K562 (cell line): Measurements from ENCODE around the gene CENPO. TPM values are rescaled to one million over a fixed set of nuclear protein-coding genes. Genes with fewer than 3 reads are reported as not detected.

Experiments
- ARID2 ChIP-seq: fragments of 450-650 bp; IDR thresholded peaks from 2 replicates; pipeline ENCODE4 v1.6.1; 2017; ENCODE audit warnings: antibody characterized with exemption, mild to moderate bottlenecking
- CSDE1 ChIP-seq, 2 experiments: fragments of 450-650 bp; IDR thresholded peaks; 2 replicates each; pipeline ENCODE4 v1.6.1; 2016; ENCODE audit warnings: mild to moderate bottlenecking in 1 of 2
- E2F3 ChIP-seq: fragments of 250-450 bp; sonication (Bioruptor Pico); IDR thresholded peaks from 2 replicates; pipeline ENCODE4 v1.4.0; 2020; ENCODE audit warnings: mild to moderate bottlenecking
- FOSL1 ChIP-seq: fragments of 200-800 bp; sonication (Bioruptor generic); conservative IDR thresholded peaks from 2 replicates; pipeline ENCODE4 v1.6.1; 2016; ENCODE audit warnings: missing genetic modification characterization, missing compliant biosample characterization
- FOXK2 ChIP-seq, 2 experiments: fragments of 450-650 bp; IDR thresholded peaks in 1 of 2; conservative IDR thresholded peaks in 1 of 2; 2 replicates each; pipeline ENCODE4 v1.6.1; 2016; ENCODE audit warnings: low read depth in 2 of 2, mild to moderate bottlenecking in 1 of 2
- HMGN3 ChIP-seq: IDR thresholded peaks from 2 replicates; pipeline ENCODE4 v1.6.1; 2011; ENCODE audit warnings: borderline replicate concordance, low read depth, mild to moderate bottlenecking, mixed read lengths, low read length; ENCODE audit not compliant: insufficient read length; ENCODE audit errors: extremely low read depth
- KLF13 ChIP-seq: fragments of 450-650 bp; IDR thresholded peaks from 2 replicates; pipeline ENCODE4 v1.6.1; 2016; ENCODE audit warnings: missing genetic modification characterization, low read depth, mild to moderate bottlenecking, missing compliant biosample characterization, moderate library complexity, borderline replicate concordance
- MCM2 ChIP-seq: fragments of 450-650 bp; IDR thresholded peaks from 2 replicates; pipeline ENCODE4 v1.6.1; 2017; ENCODE audit warnings: low read depth, mild to moderate bottlenecking
- MCM7 ChIP-seq, 2 experiments: fragments of 450-650 bp; IDR thresholded peaks; 2 replicates each; pipeline ENCODE4 v1.6.1; 2016 to 2018
- MEF2D ChIP-seq: conservative IDR thresholded peaks from 2 replicates; pipeline ENCODE4 v1.6.1; 2016; ENCODE audit warnings: low read depth, missing genetic modification characterization, missing compliant biosample characterization
- RCOR1 ChIP-seq, 2 experiments: IDR thresholded peaks; 2 replicates each; pipeline ENCODE4 v1.6.1; 2012; ENCODE audit warnings: low read depth in 2 of 2, low read length in 2 of 2, borderline replicate concordance in 1 of 2, improper control_type of control experiment in 1 of 2
- SMAD2 ChIP-seq: fragments of 150-350 bp; IDR thresholded peaks from 2 replicates; pipeline ENCODE4 v1.6.1; 2014; ENCODE audit warnings: low read depth, mild to moderate bottlenecking, low read length
- SMC3 ChIP-seq: conservative IDR thresholded peaks from 2 replicates; pipeline ENCODE4 v1.6.1; 2011; ENCODE audit warnings: low read depth, low read length, improper control_type of control experiment; ENCODE audit not compliant: insufficient read depth
- SP2 ChIP-seq: IDR thresholded peaks from 2 replicates; pipeline ENCODE4 v1.6.1; 2011; ENCODE audit warnings: mild to moderate bottlenecking, low read depth, low read length, moderate library complexity; ENCODE audit not compliant: poor library complexity, severe bottlenecking; ENCODE audit errors: extremely low read depth
- TBL1XR1 ChIP-seq, 2 experiments: IDR thresholded peaks; 2 replicates each; pipeline ENCODE4 v1.6.1; 2012; ENCODE audit warnings: improper control_type of control experiment in 2 of 2, low read length in 2 of 2, mild to moderate bottlenecking in 1 of 2
- TBP ChIP-seq: optimal IDR thresholded peaks from 2 replicates; pipeline ENCODE3; 2011; ENCODE audit warnings: low read depth, low read length, improper control_type of control experiment
- ZNF445 ChIP-seq: fragments of 250-450 bp; sonication (Bioruptor Pico); IDR thresholded peaks from 2 replicates; pipeline ENCODE4 v1.4.0; 2020; ENCODE audit warnings: low read depth, mild to moderate bottlenecking, moderate library complexity
- ZNF586 ChIP-seq: fragments of 450-650 bp; formaldehyde crosslinking; conservative IDR thresholded peaks from 2 replicates; pipeline ENCODE4 v1.4.0; 2020; ENCODE audit warnings: mild to moderate bottlenecking, moderate library complexity
- polyA plus RNA-seq, 8 experiments: library from polyadenylated mRNA; depleted of rRNA in 4 of 8; stranded (reverse) in 5 of 8; unstranded in 3 of 8; fragments of >200 nt; fragmentation: Nextera tagmentation in 2 of 8; fragmentation: Illumina TruSeq in 1 of 8; extraction: Ambion mirVana in 2 of 8; extraction: Trizol in 1 of 8; gene quantifications; 2 replicates each; pipeline versions ENCODE4 v1.2.1 to v1.2.3, GENCODE V29; 2011 to 2014; ENCODE audit warnings: inconsistent platforms in 1 of 8, missing spikeins in 1 of 8
- total RNA-seq, 7 experiments: library from RNA; depleted of rRNA in 6 of 7; stranded (reverse); fragments of >200 nt in 6 of 7; fragmentation: Illumina TruSeq in 2 of 7; extraction: Trizol in 2 of 7; gene quantifications; 2 replicates each; pipeline versions ENCODE4 v1.2.1 to v1.2.3, GENCODE V29; 2011 to 2021; ENCODE audit warnings: low replicate concordance in 1 of 7
- TF ChIP-seq, protein P1 (sequence below): IDR thresholded peaks from 2 replicates; pipeline ENCODE4 v1.6.1; 2011; ENCODE audit not compliant: insufficient read length; ENCODE audit errors: extremely low read depth
- TF ChIP-seq, protein P2 (sequence below): sonication (generic); formaldehyde crosslinking; IDR thresholded peaks from 2 replicates; pipeline ENCODE4 v1.9.0; 2022; ENCODE audit warnings: mild to moderate bottlenecking, missing genetic modification reagents
- TF ChIP-seq, protein P3 (sequence below): fragments of 450-650 bp; IDR thresholded peaks from 2 replicates; pipeline ENCODE4 v1.6.1; 2016; ENCODE audit warnings: antibody characterized with exemption
- TF ChIP-seq, protein P4 (sequence below): fragments of 250-450 bp; sonication (Bioruptor Pico); IDR thresholded peaks from 2 replicates; pipeline ENCODE4 v1.8.0; 2021; ENCODE audit warnings: mild to moderate bottlenecking, moderate library complexity

CENPO gene
- total and polyA plus RNA-seq, 9 of the 15 experiments (the other 6 are each of a cell fraction or from before 2014, with no cell fraction given): 30.6 to 59.4 (median 38.9) TPM

DNA sequence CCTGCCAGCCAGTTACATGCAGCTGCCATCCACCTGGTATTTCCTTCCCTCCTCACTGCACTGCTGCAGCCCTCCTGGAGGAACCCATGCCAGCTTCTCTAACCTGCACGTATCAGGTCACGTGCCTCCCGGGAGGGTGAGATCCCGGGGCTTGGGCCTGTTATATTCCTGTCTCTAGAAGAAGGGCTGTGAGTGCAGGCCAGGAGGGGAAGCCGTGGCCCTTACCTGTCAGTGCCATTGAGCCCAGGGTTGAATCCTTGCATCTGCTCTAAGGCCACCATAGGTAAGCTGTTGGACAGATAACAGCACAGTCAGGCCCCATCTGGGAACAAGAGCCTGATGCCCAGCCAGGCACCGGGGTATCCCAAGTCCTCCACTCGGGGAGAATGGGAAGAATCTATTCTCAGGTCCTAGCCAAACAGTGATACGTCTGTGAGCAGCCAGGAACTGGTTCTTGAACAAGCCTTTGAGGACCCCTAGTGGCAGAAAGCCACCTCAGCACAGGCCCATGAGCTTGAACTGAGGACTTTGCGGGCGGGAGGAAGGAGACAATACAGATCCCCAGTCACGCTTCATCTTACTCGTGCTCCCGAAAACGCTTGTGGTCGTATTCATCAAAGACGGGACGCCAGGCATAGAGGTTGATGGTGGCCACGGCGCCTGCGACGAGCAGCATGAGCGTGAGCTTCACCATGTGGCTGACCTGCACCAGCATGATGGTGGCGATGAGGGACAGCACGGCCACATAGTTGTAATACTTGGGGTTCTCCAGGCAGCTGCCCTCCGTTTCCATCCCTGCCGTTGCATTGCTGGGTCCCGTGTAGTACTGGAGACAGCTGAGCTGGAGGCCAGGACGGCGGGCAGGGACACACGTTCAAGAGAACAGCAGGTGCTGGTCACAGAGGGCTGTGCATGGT, 34.4 kb downstream of the CENPO start (continued):
- TF ChIP-seq FOSL1 (tag): no peak
- no peak for TF ChIP-seq ZNF445 (CRISPR knock-in tag)
- TF ChIP-seq MCM7 (IDR thresholded peaks at IDR 0.05): no peak
- TF ChIP-seq SP2: no peak
- no peak for TF ChIP-seq ZNF586 (CRISPR knock-in tag)
- peak; percentile 49; the same call in 1 of the 2 replicates for TF ChIP-seq ARID2
- no peak for TF ChIP-seq CSDE1 (IDR thresholded peaks at IDR 0.05)
- TF ChIP-seq, protein P1, sequence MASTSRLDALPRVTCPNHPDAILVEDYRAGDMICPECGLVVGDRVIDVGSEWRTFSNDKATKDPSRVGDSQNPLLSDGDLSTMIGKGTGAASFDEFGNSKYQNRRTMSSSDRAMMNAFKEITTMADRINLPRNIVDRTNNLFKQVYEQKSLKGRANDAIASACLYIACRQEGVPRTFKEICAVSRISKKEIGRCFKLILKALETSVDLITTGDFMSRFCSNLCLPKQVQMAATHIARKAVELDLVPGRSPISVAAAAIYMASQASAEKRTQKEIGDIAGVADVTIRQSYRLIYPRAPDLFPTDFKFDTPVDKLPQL: no peak
- TF ChIP-seq FOXK2 (conservative IDR thresholded peaks at IDR 0.05 in 1 of 2, IDR thresholded peaks at IDR 0.05 in 1 of 2; ENCODE audit: low read depth in 2 of 2): no peak
- TF ChIP-seq SMC3: peak; percentile 83
- TF ChIP-seq E2F3: no peak
- TF ChIP-seq, protein P2, sequence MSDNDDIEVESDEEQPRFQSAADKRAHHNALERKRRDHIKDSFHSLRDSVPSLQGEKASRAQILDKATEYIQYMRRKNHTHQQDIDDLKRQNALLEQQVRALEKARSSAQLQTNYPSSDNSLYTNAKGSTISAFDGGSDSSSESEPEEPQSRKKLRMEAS (CRISPR knock-in tag): peak; percentile 66; the same call in 1 of the 2 replicates
- no peak for TF ChIP-seq SMAD2
- TF ChIP-seq TBP: no peak
- TF ChIP-seq, protein P3, sequence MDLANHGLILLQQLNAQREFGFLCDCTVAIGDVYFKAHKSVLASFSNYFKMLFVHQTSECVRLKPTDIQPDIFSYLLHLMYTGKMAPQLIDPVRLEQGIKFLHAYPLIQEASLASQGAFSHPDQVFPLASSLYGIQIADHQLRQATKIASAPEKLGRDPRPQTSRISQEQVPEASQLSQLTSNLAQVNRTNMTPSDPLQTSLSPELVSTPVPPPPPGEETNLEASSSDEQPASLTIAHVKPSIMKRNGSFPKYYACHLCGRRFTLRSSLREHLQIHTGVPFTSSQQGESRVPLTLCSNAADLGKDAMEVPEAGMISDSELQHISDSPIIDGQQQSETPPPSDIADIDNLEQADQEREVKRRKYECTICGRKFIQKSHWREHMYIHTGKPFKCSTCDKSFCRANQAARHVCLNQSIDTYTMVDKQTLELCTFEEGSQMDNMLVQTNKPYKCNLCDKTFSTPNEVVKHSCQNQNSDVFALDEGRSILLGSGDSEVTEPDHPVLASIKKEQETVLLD: no peak
- TF ChIP-seq RCOR1 (IDR thresholded peaks at IDR 0.05; ENCODE audit: borderline replicate concordance in 1 of 2, low read depth in 2 of 2, low read length in 2 of 2): no peak
- no peak for TF ChIP-seq MCM2
- no peak for TF ChIP-seq TBL1XR1 (IDR thresholded peaks at IDR 0.05; ENCODE audit: low read length in 2 of 2)
- TF ChIP-seq, protein P4, sequence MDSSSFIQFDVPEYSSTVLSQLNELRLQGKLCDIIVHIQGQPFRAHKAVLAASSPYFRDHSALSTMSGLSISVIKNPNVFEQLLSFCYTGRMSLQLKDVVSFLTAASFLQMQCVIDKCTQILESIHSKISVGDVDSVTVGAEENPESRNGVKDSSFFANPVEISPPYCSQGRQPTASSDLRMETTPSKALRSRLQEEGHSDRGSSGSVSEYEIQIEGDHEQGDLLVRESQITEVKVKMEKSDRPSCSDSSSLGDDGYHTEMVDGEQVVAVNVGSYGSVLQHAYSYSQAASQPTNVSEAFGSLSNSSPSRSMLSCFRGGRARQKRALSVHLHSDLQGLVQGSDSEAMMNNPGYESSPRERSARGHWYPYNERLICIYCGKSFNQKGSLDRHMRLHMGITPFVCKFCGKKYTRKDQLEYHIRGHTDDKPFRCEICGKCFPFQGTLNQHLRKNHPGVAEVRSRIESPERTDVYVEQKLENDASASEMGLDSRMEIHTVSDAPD: no peak
- TF ChIP-seq MEF2D: no peak
- TF ChIP-seq KLF13 (tag): no peak
- TF ChIP-seq HMGN3: no peak
